GM21423 (cell line): ENCODE measurements around the gene EFHC1.

Experiments
- ATAC-seq: cut with Tn5 transposase; IDR thresholded peaks from one replicate; pipeline ENCODE4 v1.9.1; 2021; ENCODE audit warnings: mild to moderate bottlenecking, moderate library complexity; ENCODE audit not compliant: unreplicated experiment

The EFHC1 gene

GRCh38 chr6:52551483-52552277, 131.5 kb downstream of the EFHC1 start:
- no peak for ATAC-seq

DNA sequence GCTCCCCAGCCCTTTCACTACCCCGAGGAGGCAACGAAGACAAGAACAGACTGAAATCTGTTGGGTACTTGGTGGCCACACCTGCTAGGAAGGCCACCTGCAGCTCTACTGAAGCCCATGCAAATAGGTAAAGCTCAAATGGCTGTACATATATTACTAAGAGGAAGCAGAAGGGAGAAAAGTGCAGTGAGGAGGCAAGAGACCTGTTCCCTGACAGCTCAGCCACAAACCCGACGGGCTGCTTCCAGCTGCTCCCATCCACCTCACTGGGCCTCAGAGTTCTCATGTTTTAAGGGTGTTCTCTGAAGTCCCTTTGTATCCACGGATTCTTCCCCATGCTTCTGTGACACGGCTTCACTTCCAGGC, 132.1 kb downstream of the EFHC1 start:
- peak; percentile 91 for ATAC-seq

GRCh38 chr6:52553158-52553557, 133.0 kb downstream of the EFHC1 start:
- no peak for ATAC-seq

DNA sequence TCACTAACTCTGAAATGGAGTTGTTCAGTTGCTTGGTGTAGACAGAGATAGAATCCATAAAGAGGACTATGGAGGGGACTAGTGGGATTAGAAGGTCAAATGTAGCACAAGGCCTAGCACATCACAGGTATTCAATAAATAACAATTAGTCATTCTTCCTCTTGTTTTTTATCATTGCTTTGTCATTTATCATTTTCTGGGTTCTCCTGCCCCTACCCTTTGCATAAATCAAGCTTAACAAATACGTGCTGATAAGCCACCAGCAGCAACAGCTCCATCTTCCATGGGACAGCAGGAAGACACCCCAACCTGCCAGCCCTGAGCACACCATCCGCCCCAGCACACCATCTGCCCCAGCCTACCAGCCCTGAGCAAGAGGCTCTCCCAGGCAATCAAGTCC, 133.6 kb downstream of the EFHC1 start:
- no peak for ATAC-seq

DNA sequence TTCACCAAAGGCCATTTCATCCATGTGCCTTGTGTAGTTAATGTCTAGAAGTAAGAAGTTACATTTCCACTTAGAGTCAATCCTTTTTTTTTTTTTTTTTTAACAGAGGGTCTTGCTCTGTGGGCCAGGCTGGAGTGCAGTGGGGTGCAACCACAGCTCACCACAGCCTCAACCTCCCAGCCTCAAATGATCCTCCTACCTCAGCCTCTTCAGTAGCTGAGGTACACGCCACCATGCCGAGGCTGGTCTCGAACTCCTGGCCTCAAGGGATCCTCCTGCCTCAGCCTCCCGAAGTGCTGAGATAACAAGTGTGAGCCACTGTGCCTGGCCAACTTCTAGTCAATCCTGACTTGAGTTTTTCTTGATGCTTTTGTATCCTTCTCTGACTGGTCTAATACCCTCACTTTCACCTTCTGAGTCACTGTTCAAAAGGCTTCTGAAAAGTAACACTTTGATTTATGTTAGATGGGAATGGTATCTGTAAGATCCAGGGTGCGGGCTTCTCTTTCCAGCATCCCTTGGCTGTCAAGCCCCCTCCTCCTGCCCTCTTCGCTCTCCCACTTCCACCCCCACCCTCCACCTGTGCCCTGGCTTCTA, 134.6 kb downstream of the EFHC1 start:
- ATAC-seq, result no peak

GRCh38 chr6:52555518-52556233, 135.5 kb downstream of the EFHC1 start:
- no peak for ATAC-seq

DNA sequence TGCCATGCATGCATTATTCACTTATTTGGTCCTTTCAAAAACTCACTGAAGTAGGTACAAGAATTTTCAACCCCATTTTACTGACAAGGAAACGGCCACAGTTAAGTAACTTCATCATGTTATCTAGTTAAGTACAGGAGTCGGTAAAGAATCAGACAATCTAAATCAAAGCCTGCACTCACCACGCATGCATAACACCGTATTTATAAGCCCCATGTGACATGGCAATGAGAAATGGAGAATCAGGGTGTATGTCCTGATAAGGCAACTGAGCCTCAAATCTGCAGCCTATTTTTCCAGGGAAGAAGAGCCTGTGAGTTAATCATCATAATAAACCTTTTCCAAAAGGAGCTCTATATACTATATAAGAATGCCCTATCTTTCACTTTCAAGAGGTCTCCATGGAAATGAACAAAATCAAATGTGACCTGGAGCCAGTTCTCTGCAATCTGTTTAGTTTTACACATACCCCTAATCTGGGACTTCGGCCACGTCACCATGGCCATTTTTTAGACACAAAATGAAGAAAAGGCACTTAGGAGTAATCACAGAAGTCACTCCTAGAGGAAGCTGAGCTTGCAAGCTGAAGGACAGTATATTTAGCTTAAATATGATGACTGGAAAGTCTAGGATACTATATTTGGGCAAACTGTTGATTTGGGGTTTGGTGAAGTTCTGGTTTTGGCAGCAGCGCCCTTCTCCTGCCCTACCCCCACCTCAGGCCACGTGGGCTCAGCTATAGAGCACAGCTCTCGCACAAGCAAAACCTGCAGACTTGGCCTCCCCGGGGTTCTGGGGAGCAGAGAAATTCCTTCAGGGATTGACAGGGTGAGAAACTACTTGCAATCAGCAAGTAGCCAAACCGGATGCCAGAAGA, 137.5 kb downstream of the EFHC1 start:
- ATAC-seq, result no peak

GRCh38 chr6:52558266-52559000, 138.3 kb downstream of the EFHC1 start:
- no peak for ATAC-seq

- no peak for ATAC-seq
Observed at GRCh38 chr6:52560462-52560861, 140.3 kb downstream of the EFHC1 start.

DNA sequence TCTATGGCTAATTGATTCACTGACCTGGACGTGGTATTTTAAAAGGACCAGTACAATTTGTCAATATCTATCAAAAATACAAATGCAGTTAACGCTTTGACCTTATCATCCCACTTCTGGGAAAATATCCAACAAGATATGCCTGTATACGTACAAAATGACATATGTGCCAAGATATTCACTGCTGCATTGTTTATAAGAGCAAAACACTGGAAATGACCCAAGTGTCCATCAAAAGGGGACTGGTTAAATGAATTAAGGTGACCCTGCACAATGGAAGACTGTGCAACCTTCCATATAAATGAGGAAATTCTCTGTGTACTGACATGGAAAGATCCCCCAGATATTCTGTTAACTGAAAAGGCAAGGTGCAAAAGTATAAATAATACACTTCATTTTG, 142.8 kb downstream of the EFHC1 start:
- ATAC-seq, result no peak

GRCh38 chr6:52564856-52565255, 144.7 kb downstream of the EFHC1 start:
- no peak for ATAC-seq

DNA sequence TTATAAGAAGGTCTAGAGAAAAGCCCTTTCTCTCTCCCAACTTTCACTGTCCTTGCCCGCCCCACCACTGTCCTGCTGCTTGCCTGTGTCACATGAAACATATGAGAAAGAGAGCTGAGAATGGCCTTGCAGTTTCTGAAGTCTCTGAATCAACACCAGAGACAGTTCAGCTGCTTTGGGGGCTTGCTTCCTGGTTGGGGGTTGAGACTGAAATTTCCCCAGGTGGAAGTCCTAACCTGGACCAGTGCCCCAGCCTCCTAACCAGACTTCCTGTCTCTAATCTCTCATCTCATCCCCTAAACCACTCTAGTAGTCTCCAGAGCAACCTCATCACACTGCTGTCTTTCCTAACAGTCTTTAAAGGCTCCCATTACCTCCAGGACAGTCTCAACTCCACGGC, 146.1 kb downstream of the EFHC1 start:
- ATAC-seq, result peak; percentile 51

- no peak for ATAC-seq
Observed at GRCh38 chr6:52566853-52567279, 146.7 kb downstream of the EFHC1 start.

DNA sequence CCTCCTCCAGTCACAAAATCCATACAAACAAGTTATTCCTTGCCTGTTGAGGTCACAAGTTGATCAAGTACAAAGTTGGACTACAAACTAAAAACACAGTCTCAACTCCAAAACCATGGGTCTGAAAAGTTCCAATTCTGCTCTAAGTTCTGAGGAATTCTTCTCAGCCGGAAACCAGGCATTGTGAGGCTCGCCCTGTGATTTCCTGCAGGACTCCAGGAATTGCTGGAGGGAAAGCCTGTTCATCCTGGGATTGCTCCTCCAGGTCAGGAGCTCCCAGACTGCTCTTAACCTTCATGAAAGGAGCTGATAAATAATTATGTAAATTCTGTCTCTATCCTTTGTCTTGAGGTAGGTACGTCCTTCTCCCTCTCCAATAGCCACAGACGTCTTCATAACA, 148.2 kb downstream of the EFHC1 start:
- no peak for ATAC-seq

DNA sequence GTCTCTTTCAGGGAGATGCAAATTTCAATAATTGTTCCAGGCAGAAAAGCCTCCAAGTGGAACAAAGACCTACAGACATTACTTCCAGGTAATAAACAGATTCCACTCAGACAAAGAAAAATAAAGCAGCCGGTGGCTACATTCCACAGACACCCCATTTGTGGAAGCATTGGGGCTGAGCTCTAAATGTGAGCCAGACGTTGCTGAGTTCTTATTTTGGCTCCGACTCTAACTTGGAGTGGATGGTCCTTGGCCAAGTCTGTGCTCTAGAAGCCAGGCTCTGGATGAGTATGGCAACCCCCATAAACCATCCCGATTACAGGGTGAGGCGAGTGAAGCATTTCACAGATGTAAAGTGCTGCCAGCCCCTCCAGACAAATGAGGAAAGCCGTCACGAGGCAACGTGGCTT, 150.2 kb downstream of the EFHC1 start:
- ATAC-seq, result no peak

DNA sequence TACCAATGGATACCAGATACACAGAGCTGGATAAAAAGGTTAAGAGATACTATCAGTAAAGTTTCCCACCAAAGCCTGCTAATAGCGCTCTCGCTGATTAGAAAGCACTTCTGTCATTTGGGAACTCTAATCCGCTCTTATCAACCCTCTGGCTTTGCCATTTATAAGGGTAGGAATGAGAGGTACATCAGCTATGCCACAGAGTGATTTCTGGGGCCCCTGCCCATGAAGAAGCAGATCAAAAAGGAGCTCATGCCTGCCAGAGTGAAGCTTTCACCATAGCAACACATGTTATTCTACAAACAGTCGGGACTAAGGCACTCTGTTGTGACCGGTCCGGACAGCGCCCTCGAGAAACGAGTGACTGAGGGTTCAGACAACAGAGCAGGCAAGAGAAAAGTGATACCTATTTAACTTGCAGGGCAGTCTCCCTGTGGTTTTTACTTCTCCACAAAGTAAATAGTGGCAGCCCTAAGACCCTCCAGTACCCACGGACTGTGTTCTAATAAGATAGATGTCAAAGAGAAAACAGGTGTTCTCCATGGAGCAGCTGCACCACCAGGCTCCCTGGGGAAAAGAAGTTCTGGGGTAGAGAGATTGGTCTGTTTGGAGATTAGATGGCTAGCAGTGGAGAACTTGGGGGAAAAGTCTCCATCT, 151.1 kb downstream of the EFHC1 start:
- ATAC-seq, result no peak

- ATAC-seq, result no peak
Observed at GRCh38 chr6:52572536-52572935, 152.4 kb downstream of the EFHC1 start.

DNA sequence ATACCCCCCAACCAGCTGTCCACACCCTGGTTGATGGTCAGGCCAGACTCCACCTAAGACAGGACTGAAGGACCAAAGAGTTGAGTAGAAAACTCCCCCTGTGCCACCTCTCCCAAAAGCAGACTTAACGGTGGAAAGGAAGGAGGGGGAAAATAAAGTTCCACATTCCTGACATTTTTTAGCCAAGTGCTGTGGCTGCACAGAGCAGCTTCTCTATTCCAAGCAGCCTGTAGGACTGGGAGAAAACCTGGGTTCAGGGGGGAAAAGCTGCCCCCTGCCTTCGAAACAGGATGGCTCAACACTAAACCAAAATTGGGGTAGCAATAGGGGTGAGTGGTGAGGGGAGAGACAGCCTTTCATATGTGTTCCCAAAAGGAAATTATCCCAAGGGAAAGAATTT, 153.2 kb downstream of the EFHC1 start:
- no peak for ATAC-seq
